ENCODE measurements around the gene AMH. TPM values are rescaled to one million over a fixed set of nuclear protein-coding genes. Genes with fewer than 3 reads are reported as not detected.

The AMH gene
- total and polyA plus RNA-seq, 2 of the 4 experiments (the other 2 are of a cell fraction): 0.86 TPM; not detected in 1

DNA sequence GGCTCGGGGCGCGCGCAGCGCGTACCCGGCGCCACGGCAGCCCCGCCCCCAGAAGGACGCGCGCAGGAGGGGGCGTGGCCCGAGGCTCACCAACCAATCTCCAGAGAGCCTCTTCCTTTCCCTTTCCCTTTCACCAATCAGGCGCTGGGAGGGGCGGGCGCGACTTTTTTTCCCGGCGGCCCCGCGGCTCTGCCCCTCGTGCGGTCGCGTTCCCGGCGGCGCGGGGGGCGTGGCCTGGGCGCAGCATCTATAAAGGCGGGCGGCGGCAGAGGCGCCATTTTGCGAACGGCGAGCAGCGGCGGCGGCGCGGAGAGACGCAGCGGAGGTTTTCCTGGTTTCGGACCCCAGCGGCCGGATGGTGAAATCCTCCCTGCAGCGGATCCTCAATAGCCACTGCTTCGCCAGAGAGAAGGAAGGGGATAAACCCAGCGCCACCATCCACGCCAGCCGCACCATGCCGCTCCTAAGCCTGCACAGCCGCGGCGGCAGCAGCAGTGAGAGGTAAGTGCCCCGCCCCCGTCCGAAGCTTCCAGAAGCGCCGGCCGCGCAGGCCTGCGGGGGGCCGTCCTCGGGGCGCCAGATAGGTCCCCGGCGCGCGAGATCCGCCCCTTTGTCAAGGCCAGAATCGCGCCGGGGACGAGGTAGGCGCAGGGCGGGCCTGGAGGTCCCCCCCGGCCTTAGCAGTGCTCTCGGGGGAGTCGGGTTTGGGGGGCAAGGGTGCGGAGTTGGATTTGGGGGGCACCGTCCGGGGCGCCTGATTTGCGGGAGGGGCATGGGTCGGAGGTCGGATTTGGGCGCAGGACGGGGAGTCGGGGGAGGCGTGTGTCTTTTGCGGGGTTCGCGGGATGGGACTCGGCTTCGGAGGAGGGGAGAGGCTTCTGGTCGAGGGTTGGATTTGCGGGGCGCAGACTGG is 20.4 kb downstream of the AMH start (continued):
- TF ChIP-seq MAZ (IDR thresholded peaks at IDR 0.05; ENCODE audit: borderline replicate concordance, low read depth, low read length): peak; percentile 68; the same call in 1 of the 2 replicates
- TF ChIP-seq RFX5 (IDR thresholded peaks at IDR 0.05; ENCODE audit: low read depth, low read length): no peak
- no peak for TF ChIP-seq CEBPB (IDR thresholded peaks at IDR 0.05; ENCODE audit: low read depth, low read length)

DNA sequence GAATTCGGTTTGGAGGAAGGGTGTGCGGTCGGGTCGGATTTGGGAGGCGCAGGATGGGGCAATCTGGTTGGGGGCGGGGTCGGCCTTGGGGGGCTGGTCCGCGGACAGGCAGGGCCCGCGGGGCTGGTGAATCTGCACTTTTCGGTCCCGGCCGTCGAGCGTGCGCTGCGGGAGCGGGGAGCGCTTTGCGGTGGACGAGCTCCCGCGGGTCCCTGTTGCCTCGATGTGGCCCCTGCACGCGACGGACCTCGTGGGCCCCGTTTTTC is 21.0 kb downstream of the AMH start:
- H3K9ac ChIP-seq (ENCODE audit: low read depth, low read length): peak overlapping the region; percentile 96
- BruUV-seq (replicated peaks): no TSS peak
- H3K4me3 ChIP-seq (ENCODE audit: insufficient read depth, low read depth, low read length): peak overlapping the region; percentile 71
- H2BK5ac ChIP-seq (ENCODE audit: low read depth, low read length, poor library complexity, severe bottlenecking): peak overlapping the region; percentile 67
- peak overlapping the region; percentile 66 for H2AK5ac ChIP-seq (ENCODE audit: low read depth, low read length)
- H3K9me3 ChIP-seq (ENCODE audit: control insufficient read depth, insufficient read depth, low read length): no peaks in the 10 kb centered on the region
- POLR2A ChIA-PET (ENCODE audit: unreplicated experiment): interaction anchor here (1.0 kb wide), 2 partner anchors 11 to 31 kb away, joined by 4 to 5 read pairs; no protein-coding TSS in a partner anchor
- in situ Hi-C loops (cut with MboI; ENCODE audit: low sequenced_read_pairs): loop anchor here (10.0 kb wide), 1 partner anchor 345 kb away; no protein-coding TSS in a partner anchor
- no peak overlapping the region for H2BK20ac ChIP-seq (ENCODE audit: low read depth, low read length)
- no peaks in the 10 kb centered on the region; the same call in 1 of the 2 replicates for H3K9me1 ChIP-seq (ENCODE audit: insufficient read depth, low read length)
- peak overlapping the region; percentile 92 for H3K14ac ChIP-seq (replicated peaks; ENCODE audit: low read depth, low read length)
- 0 out of 2 replicates have a peak overlapping the region, but pooled peaks have one; percentile 22 for H3K4me2 ChIP-seq (ENCODE audit: low read depth, low read length)
- TF ChIP-seq POLR2A (IDR thresholded peaks at IDR 0.05; ENCODE audit: low read depth, low read length) (no peak), CEBPB (IDR thresholded peaks at IDR 0.05; ENCODE audit: low read depth, low read length) (no peak), RFX5 (IDR thresholded peaks at IDR 0.05; ENCODE audit: low read depth, low read length) (no peak)
- H4K20me1 ChIP-seq (ENCODE audit: insufficient read depth, low read length): peaks cover 58% of the 10 kb centered on the region
- no peak for DNase-seq
- 0% methylated on average over 27 of the region's 30 CpGs; no CpG with 5 or more reads in 1 of the 2 experiments for WGBS, 2 experiments (ENCODE audit: extremely low coverage in 2 of 2, insufficient read length in 1 of 2)
- dilution Hi-C loops (cut with HindIII; ENCODE audit: low sequenced_read_pairs, unreplicated experiment): no loop called here
- H3K4ac ChIP-seq (ENCODE audit: low read depth, low read length): peak overlapping the region; percentile 89
- peak overlapping the region; percentile 44 for H4K91ac ChIP-seq (ENCODE audit: insufficient read depth, low read depth, low read length)
- no peak overlapping the region for H2BK120ac ChIP-seq (ENCODE audit: low read depth, low read length)
- peaks cover 15% of the 10 kb centered on the region for H3K4me1 ChIP-seq (ENCODE audit: control insufficient read depth, insufficient read depth, low read length)
- peak overlapping the region in 1 of 2 experiments; percentile 5; a peak in 2 of 4 replicates for H4K8ac ChIP-seq (ENCODE audit: low read depth in 2 of 2, low read length in 2 of 2)
- H3K23ac ChIP-seq (ENCODE audit: low read depth, low read length): peak overlapping the region; percentile 75
- intact Hi-C loops (cut with micrococcal nuclease): loop anchor here (5.0 kb wide), 1 partner anchor 113 kb away; no protein-coding TSS in a partner anchor
- no peak for ATAC-seq (ENCODE audit: low read depth)
- peak overlapping the region; percentile 90 for H3K27ac ChIP-seq (ENCODE audit: insufficient read depth, low read length)
- no peaks in the 10 kb centered on the region for H3K27me3 ChIP-seq (ENCODE audit: control insufficient read depth, insufficient read depth, low read length)
- no peak overlapping the region; the same call in 1 of the 2 replicates for H3K18ac ChIP-seq (ENCODE audit: low read depth, low read length)
- CTCF ChIA-PET: no interaction called here
- no peak overlapping the region for H4K5ac ChIP-seq (ENCODE audit: low read depth, low read length)
- H3K56ac ChIP-seq (ENCODE audit: extremely low read depth, insufficient read depth, low read length): peak overlapping the region; percentile 41
- peaks cover 25% of the 10 kb centered on the region for H3K36me3 ChIP-seq (ENCODE audit: control insufficient read depth, insufficient read depth, low read length)
- H2BK15ac ChIP-seq (ENCODE audit: low read depth, low read length): no peak overlapping the region
- H3K79me1 ChIP-seq (ENCODE audit: low read depth in 1 of 2, low read length in 2 of 2): peaks cover 7 to 40% of the 10 kb centered on the region in 2 experiments
- H2AK9ac ChIP-seq (replicated peaks; ENCODE audit: low read depth, low read length, poor library complexity): peak overlapping the region; percentile 95
- H2AFZ ChIP-seq (replicated peaks; ENCODE audit: low read length, poor library complexity): no peak overlapping the region

Data from IMR-90 (cell line).